ENCODE data around the gene AHNAK2. TPM values are rescaled to one million over a fixed set of nuclear protein-coding genes. Genes with fewer than 3 reads are reported as not detected.

AHNAK2 gene
- total RNA-seq, 1 donor from 2014 or later, result 13.7 TPM

DNA sequence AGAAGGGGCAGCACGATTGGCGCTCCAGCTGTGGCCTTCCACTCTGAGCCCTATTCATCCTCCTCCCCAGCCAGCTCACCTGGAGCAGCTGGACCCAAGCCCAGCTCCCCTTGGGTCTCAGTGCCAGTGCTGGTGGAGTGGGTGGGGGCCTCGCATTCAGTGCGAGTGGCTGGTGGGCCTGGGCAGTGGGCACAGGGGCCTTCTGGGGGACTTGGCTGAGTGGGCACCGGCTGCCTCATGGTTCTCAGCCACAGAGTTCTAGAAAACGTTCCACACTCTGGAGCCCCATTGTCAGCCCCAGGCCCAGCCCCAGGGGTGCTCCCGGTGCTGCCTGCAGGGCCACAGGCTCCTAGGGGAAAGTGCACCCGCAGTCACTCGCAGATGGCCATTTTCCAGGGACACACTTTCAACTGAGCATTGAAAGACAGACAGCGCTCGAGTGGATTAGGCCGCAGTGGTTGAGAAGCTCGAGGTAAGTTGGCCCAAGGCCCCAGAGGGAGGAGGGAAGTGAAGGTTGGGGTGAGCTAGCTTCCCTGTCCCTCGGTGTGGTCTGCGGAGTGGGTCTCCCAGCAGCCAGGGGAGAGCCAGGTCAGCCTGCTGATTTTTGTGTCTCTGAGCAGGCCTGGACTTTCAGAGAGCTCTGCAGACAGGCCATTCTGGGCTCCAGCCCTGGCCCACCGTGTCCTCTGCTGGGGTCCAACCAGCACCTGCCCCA, 11.2 kb upstream of the AHNAK2 start:
- H3K27ac ChIP-seq, result no peak overlapping the region
- H3K4me1 ChIP-seq, result peaks cover 12% of the 10 kb centered on the region
- intact Hi-C loops (cut with DNase I), result no loop called here
- no peaks in the 10 kb centered on the region for H3K27me3 ChIP-seq
- no peaks in the 10 kb centered on the region for H3K36me3 ChIP-seq
- no peaks in the 10 kb centered on the region for H3K9me3 ChIP-seq
- DNase-seq (no peak), ATAC-seq (no peak)
- TF ChIP-seq, protein P1, sequence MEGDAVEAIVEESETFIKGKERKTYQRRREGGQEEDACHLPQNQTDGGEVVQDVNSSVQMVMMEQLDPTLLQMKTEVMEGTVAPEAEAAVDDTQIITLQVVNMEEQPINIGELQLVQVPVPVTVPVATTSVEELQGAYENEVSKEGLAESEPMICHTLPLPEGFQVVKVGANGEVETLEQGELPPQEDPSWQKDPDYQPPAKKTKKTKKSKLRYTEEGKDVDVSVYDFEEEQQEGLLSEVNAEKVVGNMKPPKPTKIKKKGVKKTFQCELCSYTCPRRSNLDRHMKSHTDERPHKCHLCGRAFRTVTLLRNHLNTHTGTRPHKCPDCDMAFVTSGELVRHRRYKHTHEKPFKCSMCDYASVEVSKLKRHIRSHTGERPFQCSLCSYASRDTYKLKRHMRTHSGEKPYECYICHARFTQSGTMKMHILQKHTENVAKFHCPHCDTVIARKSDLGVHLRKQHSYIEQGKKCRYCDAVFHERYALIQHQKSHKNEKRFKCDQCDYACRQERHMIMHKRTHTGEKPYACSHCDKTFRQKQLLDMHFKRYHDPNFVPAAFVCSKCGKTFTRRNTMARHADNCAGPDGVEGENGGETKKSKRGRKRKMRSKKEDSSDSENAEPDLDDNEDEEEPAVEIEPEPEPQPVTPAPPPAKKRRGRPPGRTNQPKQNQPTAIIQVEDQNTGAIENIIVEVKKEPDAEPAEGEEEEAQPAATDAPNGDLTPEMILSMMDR (IDR thresholded peaks at IDR 0.05), result no peak
- H3K4me3 ChIP-seq, result no peak overlapping the region

DNA sequence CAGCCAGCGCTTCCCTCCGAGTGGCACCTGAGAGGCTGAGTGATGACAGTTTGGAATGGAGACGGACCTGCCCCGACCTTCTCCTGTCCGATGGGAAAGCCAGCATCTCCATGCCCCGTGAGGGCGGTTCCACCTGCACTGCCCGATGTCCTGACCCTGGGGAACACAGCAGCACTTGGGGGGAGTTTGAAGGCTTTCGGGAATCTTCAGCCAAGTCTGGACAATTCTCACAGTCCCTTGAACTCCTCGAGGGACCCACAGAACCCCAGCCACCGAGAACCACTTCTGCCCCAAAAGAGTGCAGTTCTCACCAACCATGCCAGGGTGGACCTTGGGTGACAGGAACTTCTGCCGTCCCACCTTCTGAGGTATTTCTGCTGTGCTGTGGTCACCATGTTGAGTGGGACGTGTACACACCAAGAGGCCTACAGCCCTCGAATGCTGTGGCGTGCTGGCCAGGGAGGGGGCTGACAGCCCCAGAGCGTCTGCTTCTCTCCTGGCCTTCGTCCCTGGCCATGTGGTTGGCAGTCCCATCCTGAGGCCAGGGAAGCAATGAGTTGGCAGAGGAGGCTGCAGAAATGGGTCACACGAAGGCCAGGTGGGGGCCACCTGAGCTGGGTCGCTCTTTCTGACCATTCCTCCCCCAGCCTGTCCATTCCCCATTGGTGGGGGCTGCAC, 8.5 kb upstream of the AHNAK2 start:
- Histone ChIP-seq H3K9me3 (no peaks in the 10 kb centered on the region), H3K27me3 (no peaks in the 10 kb centered on the region), H3K4me1 (peaks cover 12% of the 10 kb centered on the region), H3K4me3 (peak overlapping the region; percentile 77), H3K27ac (peak overlapping the region; percentile 70), H3K36me3 (no peaks in the 10 kb centered on the region)
- ATAC-seq, result no peak
- TF ChIP-seq, protein P1 (IDR thresholded peaks at IDR 0.05), result no peak
- intact Hi-C loops (cut with DNase I), result no loop called here
- DNase-seq, result no peak

DNA sequence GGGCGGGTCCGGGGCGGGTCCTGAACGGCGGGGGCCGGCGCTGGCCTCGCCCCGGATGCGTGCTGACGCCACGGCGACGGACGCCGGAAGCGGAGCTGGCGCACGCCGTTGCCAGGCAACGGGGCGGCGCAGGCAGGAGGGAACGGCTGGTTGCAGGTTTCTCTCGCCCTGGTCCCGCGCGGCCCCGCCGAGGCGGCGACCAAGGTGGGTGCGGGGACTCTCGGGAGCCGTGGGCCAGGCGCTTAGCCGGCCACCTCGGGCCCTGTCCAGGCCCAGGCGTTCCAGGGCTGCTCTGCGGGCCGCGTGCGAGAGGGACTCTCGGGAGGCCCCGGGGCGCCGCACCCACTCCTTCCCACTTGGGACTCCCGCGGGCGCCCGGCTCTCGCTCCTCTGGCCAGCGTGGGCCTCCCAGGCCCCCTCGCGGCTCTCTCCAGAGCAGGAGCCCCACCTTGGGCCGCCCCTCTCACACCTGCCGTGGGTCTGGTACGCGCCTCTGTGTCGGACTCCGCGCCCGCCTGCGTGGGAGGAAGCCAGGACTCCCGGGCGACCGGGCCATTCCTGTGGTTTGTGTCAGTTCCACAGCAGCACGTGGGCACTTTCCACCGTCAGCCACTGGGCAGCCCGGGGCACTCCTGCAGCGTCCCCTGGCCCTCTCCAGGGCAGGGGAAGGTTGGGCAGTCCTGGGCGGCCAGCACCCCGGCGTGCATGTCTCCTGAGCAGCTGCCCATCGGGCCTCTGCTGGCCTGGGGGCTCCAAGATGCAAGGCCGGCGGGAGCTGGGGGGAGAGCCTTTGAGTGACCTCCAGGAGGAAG, 7.7 kb upstream of the AHNAK2 start, which contains the start of gene CLBA1:
CLBA1 (plus strand) TSS at position 114 of the 812 bp plus-strand sequence; CDS start at position 758, 644 bp downstream.
- intact Hi-C loops (cut with DNase I), result no loop called here
- Histone ChIP-seq H3K27ac (peak within 1 kb of the TSS; percentile 70), H3K27me3 (no peaks in the 10 kb centered on the region), H3K36me3 (no peaks in the 10 kb centered on the region), H3K4me1 (peaks cover 12% of the 10 kb centered on the region), H3K9me3 (no peaks in the 10 kb centered on the region), H3K4me3 (peak within 1 kb of the TSS; percentile 77)
- TF ChIP-seq, protein P1 (IDR thresholded peaks at IDR 0.05), result no peak
- peak; percentile 96 for DNase-seq
- ATAC-seq, result peak; percentile 95

DNA sequence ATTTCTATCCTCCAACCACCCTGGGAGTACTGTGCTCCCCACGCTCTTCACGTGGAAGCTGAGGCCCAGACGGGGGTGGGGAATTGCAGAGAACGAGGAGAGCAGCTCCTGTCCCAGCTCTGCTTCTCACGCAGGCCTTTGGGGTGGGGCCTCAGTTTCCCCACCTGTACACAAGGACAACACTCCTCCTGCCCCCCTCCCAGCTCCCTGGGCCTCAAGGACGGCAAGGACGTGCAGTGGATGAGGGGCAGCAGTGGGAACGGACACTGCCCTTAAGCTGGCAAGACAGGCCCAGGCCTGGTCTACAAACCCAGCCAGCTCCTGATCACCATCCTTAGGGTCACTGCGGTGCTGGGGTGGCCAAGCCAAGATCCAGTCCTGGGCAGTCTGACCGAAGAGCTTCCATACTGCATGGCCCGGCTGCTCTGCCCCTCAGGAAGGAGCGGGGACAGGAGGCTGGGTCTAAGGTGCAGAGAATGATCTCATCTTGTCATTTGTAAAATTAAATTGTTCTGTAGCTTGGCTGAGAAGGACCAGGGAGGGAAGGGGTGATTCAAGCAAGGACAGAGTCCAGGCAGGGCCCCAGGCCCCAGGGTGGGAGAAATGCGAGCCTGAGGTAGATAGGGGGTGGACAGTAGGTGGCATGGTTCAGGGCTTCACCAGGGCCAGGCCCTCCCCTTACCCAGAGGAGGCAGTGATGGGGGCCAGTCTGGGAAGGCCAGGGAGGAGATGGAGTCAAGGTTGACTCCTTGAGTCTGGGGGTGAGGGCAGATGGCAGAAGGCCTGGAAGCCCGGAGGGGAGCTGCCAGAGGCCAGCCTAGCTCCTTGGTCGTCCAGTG, 6.1 kb upstream of the AHNAK2 start:
- peaks cover 12% of the 10 kb centered on the region for H3K4me1 ChIP-seq
- intact Hi-C loops (cut with DNase I), result no loop called here
- no peak for ATAC-seq
- H3K36me3 ChIP-seq, result no peaks in the 10 kb centered on the region
- no peak overlapping the region for H3K4me3 ChIP-seq
- no peak overlapping the region for H3K27ac ChIP-seq
- TF ChIP-seq, protein P1 (IDR thresholded peaks at IDR 0.05), result no peak
- no peaks in the 10 kb centered on the region for H3K27me3 ChIP-seq
- H3K9me3 ChIP-seq, result no peaks in the 10 kb centered on the region
- DNase-seq, result no peak

DNA sequence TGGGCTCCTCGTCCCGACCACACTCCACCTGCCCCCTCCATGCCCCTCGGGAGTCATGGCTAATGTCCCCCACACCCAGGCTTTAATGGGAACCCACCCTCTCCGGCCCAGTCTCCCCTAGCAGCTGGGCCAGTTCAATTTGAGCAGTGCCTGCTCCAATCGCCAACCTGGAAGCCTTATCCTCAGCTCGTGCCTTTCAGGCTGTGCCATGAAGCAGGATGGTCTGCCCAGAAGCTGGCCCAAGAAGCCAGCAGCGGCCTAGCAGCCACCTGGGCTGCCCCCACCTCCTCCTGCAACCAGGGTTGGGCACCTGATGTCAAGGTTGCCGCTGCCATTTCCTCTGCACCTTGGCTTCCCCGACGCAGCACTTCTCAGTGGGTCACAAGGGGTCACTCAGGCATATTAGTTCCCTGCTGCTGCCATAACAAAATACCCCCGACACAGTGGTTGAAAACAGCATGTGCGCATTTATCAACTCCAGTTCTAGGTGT, 5.1 kb upstream of the AHNAK2 start:
- Histone ChIP-seq H3K27me3 (no peaks in the 10 kb centered on the region), H3K4me1 (peaks cover 12% of the 10 kb centered on the region), H3K27ac (no peak overlapping the region), H3K36me3 (no peaks in the 10 kb centered on the region), H3K9me3 (no peaks in the 10 kb centered on the region), H3K4me3 (no peak overlapping the region)
- intact Hi-C loops (cut with DNase I), result no loop called here
- TF ChIP-seq, protein P1 (IDR thresholded peaks at IDR 0.05), result no peak
- DNase-seq, result no peak
- no peak for ATAC-seq
